OCI-LY7 (cell line): ENCODE data around the gene SLC25A21.

ENCODE experiments used
- EZH2phosphoT487 ChIP-seq: fragments of 200-600 bp; sonication (generic); IDR thresholded peaks from 2 replicates; pipeline ENCODE4 v1.6.1; 2018; ENCODE audit warnings: low read depth, borderline replicate concordance, mild to moderate bottlenecking, mixed run types, antibody characterized with exemption, low read length, moderate library complexity, mixed read lengths
- TF ChIP-seq, protein P1 (sequence below): fragments of 200-600 bp; sonication (generic); conservative IDR thresholded peaks from 2 replicates; pipeline ENCODE4 v1.5.1; 2014; ENCODE audit warnings: mild to moderate bottlenecking, antibody characterized with exemption, low read length, moderate library complexity, mixed read lengths

- TF ChIP-seq, protein P1, sequence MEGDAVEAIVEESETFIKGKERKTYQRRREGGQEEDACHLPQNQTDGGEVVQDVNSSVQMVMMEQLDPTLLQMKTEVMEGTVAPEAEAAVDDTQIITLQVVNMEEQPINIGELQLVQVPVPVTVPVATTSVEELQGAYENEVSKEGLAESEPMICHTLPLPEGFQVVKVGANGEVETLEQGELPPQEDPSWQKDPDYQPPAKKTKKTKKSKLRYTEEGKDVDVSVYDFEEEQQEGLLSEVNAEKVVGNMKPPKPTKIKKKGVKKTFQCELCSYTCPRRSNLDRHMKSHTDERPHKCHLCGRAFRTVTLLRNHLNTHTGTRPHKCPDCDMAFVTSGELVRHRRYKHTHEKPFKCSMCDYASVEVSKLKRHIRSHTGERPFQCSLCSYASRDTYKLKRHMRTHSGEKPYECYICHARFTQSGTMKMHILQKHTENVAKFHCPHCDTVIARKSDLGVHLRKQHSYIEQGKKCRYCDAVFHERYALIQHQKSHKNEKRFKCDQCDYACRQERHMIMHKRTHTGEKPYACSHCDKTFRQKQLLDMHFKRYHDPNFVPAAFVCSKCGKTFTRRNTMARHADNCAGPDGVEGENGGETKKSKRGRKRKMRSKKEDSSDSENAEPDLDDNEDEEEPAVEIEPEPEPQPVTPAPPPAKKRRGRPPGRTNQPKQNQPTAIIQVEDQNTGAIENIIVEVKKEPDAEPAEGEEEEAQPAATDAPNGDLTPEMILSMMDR, result peak; percentile 83
- TF ChIP-seq EZH2phosphoT487, result no peak
Measured at GRCh38 chr14:36747411-36748184, 424.8 kb downstream of the SLC25A21 start.
